NCI-H1694 treated with DMSO at 0.1 percent for 48 hours (cell line): Measurements from ENCODE around the gene FIGLA.
"Not testable (repeated sequence)": the region's sequence is repeated elsewhere in the genome, so short reads cannot be mapped to it uniquely, and the experiment has no call there.

Experiments used
- DNase-seq: peaks from one replicate; lab custom pipeline; 2025; lab: John Stamatoyannopoulos, UW

FIGLA gene

GRCh38 chr2:70746094-70746974 is 44.1 kb downstream of the FIGLA start:
- DNase-seq = no peak

GRCh38 chr2:70745276-70745825 is 45.1 kb downstream of the FIGLA start:
- DNase-seq = peak; percentile 15

- DNase-seq = no peak
These were observed 46.0 kb downstream of the FIGLA start for GRCh38 chr2:70744397-70744796.

GRCh38 chr2:70743677-70744076 is 46.8 kb downstream of the FIGLA start:
- no peak for DNase-seq

DNA sequence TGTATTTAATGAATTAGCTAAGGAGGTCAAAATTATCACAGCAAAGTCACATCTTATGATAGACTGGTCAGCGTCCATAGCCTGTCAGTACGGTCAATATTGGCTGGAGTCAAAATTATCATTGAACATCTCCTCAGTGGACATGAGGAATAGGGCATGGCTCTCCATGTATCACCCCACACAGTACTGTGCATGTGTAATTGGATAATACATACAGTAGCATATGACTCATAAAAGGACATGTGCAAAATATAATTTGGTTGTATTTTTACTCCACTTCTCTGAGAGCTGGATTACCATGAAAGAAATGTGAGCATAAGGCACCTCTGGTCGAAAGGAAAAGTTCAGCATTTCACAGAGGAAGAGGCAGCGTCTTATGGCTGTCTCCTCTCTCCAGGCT is 47.4 kb downstream of the FIGLA start:
- DNase-seq = no peak

DNA sequence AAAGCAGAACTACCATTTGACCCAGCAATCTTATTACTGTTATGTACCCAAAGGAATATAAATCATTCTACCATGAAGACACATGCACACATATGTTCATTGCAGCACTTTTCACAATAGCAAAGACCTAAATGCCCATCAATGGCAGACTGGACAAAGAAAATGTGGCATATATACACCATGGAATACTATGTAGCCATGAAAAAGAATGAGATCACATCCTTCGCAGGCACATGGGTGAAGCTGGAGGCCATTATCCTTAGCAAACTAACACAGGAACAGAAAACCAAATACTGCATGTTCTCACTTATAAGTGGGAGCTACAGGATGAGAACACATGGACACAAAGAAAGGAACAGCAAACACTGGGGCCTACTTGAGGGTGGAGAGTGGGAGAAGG is 51.0 kb downstream of the FIGLA start:
- not testable (repeated sequence) for DNase-seq

- no peak for DNase-seq
These were observed 52.3 kb downstream of the FIGLA start for GRCh38 chr2:70738159-70738558.

DNA sequence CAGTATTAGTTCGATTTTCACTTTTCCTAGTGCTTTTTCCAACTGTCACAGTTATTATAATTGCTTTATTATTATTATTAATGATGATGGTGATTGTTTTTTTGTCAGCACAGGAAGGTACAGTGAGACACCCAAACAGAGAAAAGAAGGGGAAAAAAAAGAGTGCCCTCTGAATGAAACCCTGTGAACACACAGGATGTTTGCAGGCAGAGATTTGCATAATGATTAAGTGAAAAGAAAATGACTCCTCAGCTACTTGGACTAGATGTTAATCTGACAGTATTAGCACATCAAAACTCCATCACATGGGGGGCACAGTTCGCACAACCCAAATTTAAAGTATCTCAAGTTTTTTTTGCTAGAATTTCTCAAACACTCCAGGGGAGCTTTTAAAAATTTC is 55.4 kb downstream of the FIGLA start:
- no peak for DNase-seq

- DNase-seq = no peak
These were observed 56.7 kb downstream of the FIGLA start for GRCh38 chr2:70733646-70734180.

- peak; percentile 51 for DNase-seq
These were observed 57.4 kb downstream of the FIGLA start for GRCh38 chr2:70732766-70733645.

DNA sequence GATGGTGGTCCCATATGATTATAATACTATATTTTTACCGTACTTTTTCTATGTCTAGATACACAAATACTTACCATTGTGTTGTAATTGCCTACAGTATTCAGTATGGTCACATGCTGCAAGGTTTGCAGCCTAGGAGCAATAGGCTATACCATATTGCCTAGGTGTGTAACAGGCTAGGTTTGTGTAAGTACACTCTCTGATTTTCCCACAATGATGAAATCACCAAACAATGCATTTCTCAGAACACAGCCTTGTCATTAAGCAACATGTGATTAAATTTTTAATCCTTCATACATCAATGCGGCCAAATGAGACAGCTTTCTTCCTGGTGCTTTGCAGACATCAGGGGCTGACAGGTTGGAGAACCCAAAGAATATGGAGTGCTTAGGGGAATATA is 59.7 kb downstream of the FIGLA start:
- DNase-seq = no peak

GRCh38 chr2:70729647-70730046 is 60.8 kb downstream of the FIGLA start:
- no peak for DNase-seq

DNA sequence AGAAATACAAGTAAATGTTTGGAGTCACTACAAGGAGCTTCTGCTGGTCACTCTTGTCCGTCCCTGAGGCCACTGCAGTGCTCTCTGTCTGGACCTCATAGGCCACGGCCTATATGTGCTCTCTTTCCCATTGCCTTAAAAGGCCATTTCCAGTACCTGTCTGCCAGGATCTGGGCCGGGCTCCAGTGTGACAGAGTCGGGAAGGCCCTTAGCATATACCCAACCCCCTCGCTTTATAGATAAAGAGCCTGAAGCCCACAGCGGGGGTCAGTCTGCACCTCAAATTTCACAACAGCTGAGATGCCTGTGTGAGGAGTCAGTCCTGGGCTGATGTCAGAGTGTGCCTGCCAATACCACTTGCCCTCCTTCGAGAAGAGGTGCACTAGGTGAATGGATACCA is 62.3 kb downstream of the FIGLA start:
- no peak for DNase-seq
